MCF 10A (cell line): ENCODE data around the gene TMEM259. TPM values are rescaled to one million over a fixed set of nuclear protein-coding genes. Genes with fewer than 3 reads are reported as not detected.

Experiments used
- BruUV-seq: library from RNA; stranded (reverse); fragments of 400-500 nt; replicated peaks from 2 replicates; lab custom pipeline; 2021; lab: Mats Ljungman, UMichigan
- CTCF ChIA-PET: fragments of 300-600 bp; sonication (Branson Sonifier 250); formaldehyde crosslinking; extraction: SDS; loops from one replicate; lab custom pipeline; 2021; ENCODE audit warnings: antibody characterized with exemption, inconsistent platforms; lab: Yijun Ruan, JAX
- POLR2A ChIA-PET: fragments of 300-600, 350-650 bp; sonication (Branson Sonifier 250); formaldehyde crosslinking; extraction: SDS; loops from one replicate; lab custom pipeline; 2020; ENCODE audit warnings: antibody characterized with exemption, inconsistent platforms; lab: Yijun Ruan, JAX
- DNase-seq: peaks from one replicate; pipeline ENCODE4 v3.0.0-alpha.2; 2018; ENCODE audit not compliant: unreplicated experiment
- H3K27ac Mint-ChIP-seq: one replicate; pipeline ENCODE4 v1.8.0; 2022; ENCODE audit warnings: mild to moderate bottlenecking, low read depth, mixed read lengths; ENCODE audit not compliant: unreplicated experiment
- H3K27me3 Mint-ChIP-seq: one replicate; pipeline ENCODE4 v1.8.0; 2022; ENCODE audit warnings: mixed read lengths; ENCODE audit not compliant: insufficient read depth, unreplicated experiment
- H3K36me3 Mint-ChIP-seq: one replicate; pipeline ENCODE4 v1.8.0; 2022; ENCODE audit warnings: mild to moderate bottlenecking, moderate library complexity, mixed read lengths; ENCODE audit not compliant: insufficient read depth, unreplicated experiment
- H3K4me1 Mint-ChIP-seq: one replicate; pipeline ENCODE4 v1.8.0; 2022; ENCODE audit warnings: mixed read lengths; ENCODE audit not compliant: insufficient read depth, unreplicated experiment
- H3K4me3 Mint-ChIP-seq: one replicate; pipeline ENCODE4 v1.8.0; 2022; ENCODE audit warnings: mild to moderate bottlenecking, moderate library complexity, mixed read lengths; ENCODE audit not compliant: unreplicated experiment
- H3K9me3 Mint-ChIP-seq: one replicate; pipeline ENCODE4 v1.8.0; 2022; ENCODE audit warnings: mixed read lengths; ENCODE audit not compliant: unreplicated experiment
- CTCF ChIP-seq: fragments of 200-600 bp; IDR thresholded peaks from one replicate; pipeline ENCODE4 v1.8.0; 2022; ENCODE audit warnings: antibody characterized with exemption, mild to moderate bottlenecking; ENCODE audit not compliant: unreplicated experiment
- intact Hi-C: fragments of 100-400 bp; cut with micrococcal nuclease; formaldehyde crosslinking; loops from 2 replicates; pipeline ENCODE4 v1.14.1; 2022
- total RNA-seq: library from RNA; stranded (reverse); gene quantifications from 2 replicates; pipeline ENCODE4 v1.2.3, GENCODE V29; 2022

Gene TMEM259
- total RNA-seq, 1 experiment from 2014 or later: 130 TPM

GRCh38 chr19:1041835-1042685 lies 21.1 kb upstream of the TMEM259 start:
- peaks cover 32% of the 10 kb centered on the region for H3K36me3 Mint-ChIP-seq
- H3K27ac Mint-ChIP-seq: no peak overlapping the region
- H3K27me3 Mint-ChIP-seq: no peaks in the 10 kb centered on the region
- POLR2A ChIA-PET: interaction anchor here (0.6 to 1.3 kb wide), 2 partner anchors 21 to 174 kb away, joined by 3 to 4 read pairs; partner anchors contain the start of genes RNU6-2 and TMEM259
- no peak for TF ChIP-seq CTCF
- H3K4me3 Mint-ChIP-seq: no peak overlapping the region
- CTCF ChIA-PET: interaction anchor here (1.4 kb wide), 1 partner anchor 16 kb away, joined by 4 read pairs; no protein-coding TSS in a partner anchor
- no peak for DNase-seq
- intact Hi-C loops: no loop called here
- BruUV-seq: no TSS peak
- no peaks in the 10 kb centered on the region for H3K9me3 Mint-ChIP-seq
- peaks cover 6% of the 10 kb centered on the region for H3K4me1 Mint-ChIP-seq

DNA sequence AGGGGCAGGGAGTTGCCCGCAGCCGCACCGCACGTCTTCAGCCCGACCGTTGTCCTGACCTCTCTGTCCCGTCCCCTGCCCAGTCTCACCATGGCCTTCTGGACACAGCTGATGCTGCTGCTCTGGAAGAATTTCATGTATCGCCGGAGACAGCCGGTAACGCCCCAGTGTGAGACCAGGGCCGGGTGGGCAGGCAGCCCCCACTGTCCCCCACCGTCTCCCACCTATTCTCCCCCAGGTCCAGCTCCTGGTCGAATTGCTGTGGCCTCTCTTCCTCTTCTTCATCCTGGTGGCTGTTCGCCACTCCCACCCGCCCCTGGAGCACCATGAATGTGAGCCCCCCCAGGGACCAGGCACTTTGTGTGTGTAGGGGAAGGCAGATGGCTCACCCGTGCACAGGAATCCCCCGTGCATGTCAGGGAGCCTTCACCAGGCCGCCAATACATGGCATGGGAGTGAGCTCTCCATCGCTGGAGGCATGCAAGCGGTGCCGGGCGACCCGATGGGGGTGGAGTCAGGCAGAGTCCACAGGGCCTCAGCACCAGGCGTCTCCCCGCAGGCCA lies 20.4 kb upstream of the TMEM259 start:
- intact Hi-C loops: no loop called here
- no peak overlapping the region for H3K27ac Mint-ChIP-seq
- TF ChIP-seq CTCF: no peak
- ChIA-PET CTCF (no interaction called here), POLR2A (interaction anchor here (0.6 to 5.1 kb wide), 8 partner anchors 12 to 234 kb away, joined by 3 to 97 read pairs (median 3); partner anchors contain the start of genes CNN2, FAM174C, POLR2E and RNU6-2)
- BruUV-seq: no TSS peak
- H3K4me1 Mint-ChIP-seq: peaks cover 6% of the 10 kb centered on the region
- DNase-seq: no peak
- peak overlapping the region; percentile 92 for H3K4me3 Mint-ChIP-seq
- no peaks in the 10 kb centered on the region for H3K27me3 Mint-ChIP-seq
- H3K9me3 Mint-ChIP-seq: no peaks in the 10 kb centered on the region
- H3K36me3 Mint-ChIP-seq: peaks cover 38% of the 10 kb centered on the region

GRCh38 chr19:1040476-1041271 lies 19.8 kb upstream of the TMEM259 start:
- Mint-ChIP-seq H3K4me3 (peak overlapping the region; percentile 92), H3K4me1 (peaks cover 6% of the 10 kb centered on the region), H3K9me3 (no peaks in the 10 kb centered on the region), H3K27ac (peak overlapping the region; percentile 67), H3K36me3 (peaks cover 44% of the 10 kb centered on the region), H3K27me3 (no peaks in the 10 kb centered on the region)
- no TSS peak for BruUV-seq
- TF ChIP-seq CTCF: no peak
- POLR2A ChIA-PET: interaction anchor here (0.5 to 5.1 kb wide), 17 partner anchors 13 to 235 kb away, joined by 3 to 97 read pairs (median 3); partner anchors contain the start of genes CNN2, FAM174C, POLR2E and RNU6-2
- intact Hi-C loops: no loop called here
- DNase-seq: peak; percentile 94
- CTCF ChIA-PET: interaction anchor here (0.6 kb wide), 1 partner anchor 9 kb away, joined by 3 read pairs; no protein-coding TSS in a partner anchor
